ENCODE data around the gene SCAPER.

GRCh38 chr15:76501011-76501410 lies 404.1 kb downstream of the SCAPER start:
- TF ChIP-seq CTCF (IDR thresholded peaks at IDR 0.05) (no peak), EZH2 (IDR thresholded peaks at IDR 0.05; ENCODE audit: borderline replicate concordance, insufficient read depth, low read depth, low read length, poor library complexity, severe bottlenecking) (no peak)
